Pancreas (tissue), 10 donors: ENCODE measurements around the gene GLI3. TPM values are rescaled to one million over a fixed set of nuclear protein-coding genes. Genes with fewer than 3 reads are reported as not detected.
A peak's percentile ranks its signal among the peaks of the same experiment; 100 is the strongest.

Experiments
- ATAC-seq, 4 donors: fragments of 200-7000 bp; cut with Tn5 transposase; one replicate each; pipeline versions ENCODE4 v1.8.0 to v1.9.1; 2020; ENCODE audit warnings: mild to moderate bottlenecking in 4 of 4, moderate library complexity in 4 of 4
- DNase-seq, 6 donors: peaks; one replicate each; pipeline ENCODE4 v3.0.0-alpha.2; 2020
- FAIRE-seq: peaks from 2 replicates; lab custom pipeline; 2012; peaks lifted over from hg19 to GRCh38; lab: Jason Lieb, UNC
- H3K27ac ChIP-seq, 4 donors: fragments of 200-600 bp; sonication (generic); 1 replicate in 3 of 4; 2 replicates in 1 of 4; pipeline versions ENCODE4 v1.5.0 to v1.8.0; 2020
- H3K27me3 ChIP-seq, 4 donors: fragments of 200-600 bp; one replicate each; pipeline ENCODE4 v1.8.0; 2021
- H3K36me3 ChIP-seq, 3 donors: fragments of 200-600 bp; sonication (generic) in 1 of 3; one replicate each; pipeline versions ENCODE4 v1.5.0 to v1.8.0; 2020 to 2021
- H3K4me1 ChIP-seq, 3 donors: fragments of 200-600 bp; one replicate each; pipeline ENCODE4 v1.8.0; 2021
- H3K4me3 ChIP-seq, 4 donors: fragments of 200-600 bp; sonication (generic) in 2 of 4; one replicate each; pipeline versions ENCODE4 v1.5.0 to v1.8.0; 2020 to 2021
- H3K9me3 ChIP-seq, 4 donors: fragments of 200-600 bp; one replicate each; pipeline ENCODE4 v1.8.0; 2021
- CTCF ChIP-seq, 4 donors: fragments of 200-600 bp; sonication (generic) in 3 of 4; IDR thresholded peaks; one replicate each; pipeline versions ENCODE4 v1.5.0 to v1.8.0; 2021; ENCODE audit warnings: antibody characterized with exemption in 4 of 4
- WGBS, 2 donors: extraction: QIAGEN DNeasy Blood & Tissue Kit; methylation state at CpG; one replicate each; pipeline ENCODE4 v1.1.7; 2013; 5-methylcytosine and 5-hydroxymethylcytosine counted together
- intact Hi-C, 3 donors: fragments of 100-400 bp; cut with DNase I; formaldehyde crosslinking; loops; one replicate each; pipeline versions ENCODE4 v1.11.1 to v1.14.2; 2022
- polyA plus RNA-seq, 2 donors: library from polyadenylated mRNA; stranded (reverse); fragments of 200-250 nt; gene quantifications; one replicate each; pipeline ENCODE4 v1.2.3, GENCODE V29; 2013
- total RNA-seq, 6 donors: library from RNA; stranded (reverse); fragmentation: NEBNext Ultra II Directional in 4 of 6; extraction: Animal tissue kit (Norgen Biotek cat#: 25700) in 4 of 6; gene quantifications; one replicate each; pipeline versions ENCODE4 v1.2.1 to v1.2.4, GENCODE V29; 2021 to 2023
- donor health status: healthy with polysubstance abuse.
- donor health status: DM: no; HTN: no; CAD: no; lungs with moderate emphysema.
- donor health status: DM: no; HTN: no; CAD: no.
- donor health status: control.
- donor health status: control.
- donor health status: Bipolar disorder and iron deficiency.
- donor health status: DM: yes; HTN: yes; CAD: no.
- donor health status: DM: no; HTN: no; CAD: no.
- donor health status: DM: no; HTN: no; CAD: no.
- donor health status: DM: yes; HTN: yes; CAD: no.

Gene GLI3
- total and polyA plus RNA-seq, 8 donors = 0.38 to 6.2 (median 1.4) TPM

DNA sequence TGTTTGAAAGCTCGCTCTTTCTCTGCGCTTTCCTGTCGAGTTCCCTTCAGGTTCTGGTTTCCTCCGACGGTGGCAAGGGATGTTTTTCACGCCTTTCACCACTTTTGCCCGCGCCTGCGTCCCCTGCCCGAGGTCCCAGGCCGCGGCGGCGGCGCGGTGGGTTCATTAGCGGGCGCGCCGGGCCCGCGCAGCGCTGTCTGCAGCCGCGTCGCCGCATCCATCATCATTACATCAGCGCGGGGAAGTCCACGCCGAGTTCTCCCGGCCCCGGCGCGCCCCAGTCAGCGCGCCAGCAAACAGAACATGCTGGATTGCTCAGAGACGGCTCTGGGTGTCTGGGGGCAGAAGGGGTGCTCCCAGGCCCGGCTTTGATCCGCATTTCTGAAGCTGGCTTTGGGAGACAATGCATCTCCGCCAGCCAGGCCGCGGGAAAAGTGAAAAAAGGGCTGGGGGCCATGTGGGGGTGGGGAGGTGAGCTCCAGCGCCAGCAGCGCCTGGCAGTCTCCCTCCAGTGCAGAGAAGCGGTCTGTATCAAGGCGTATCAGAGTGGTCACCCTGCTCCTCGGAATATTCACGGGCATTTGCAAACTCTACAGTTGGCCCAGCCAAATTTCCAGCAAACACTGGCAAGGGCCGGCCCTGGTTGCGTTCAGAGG lies 8.9 kb downstream of the GLI3 start:
- intact Hi-C loops = no loop called here
- peak in 2 of 6 donors; percentile 43 to 59 for DNase-seq
- Histone ChIP-seq H3K36me3 (no peaks in the 10 kb centered on the region), H3K9me3 (no peaks in the 10 kb centered on the region), H3K27ac (no peak overlapping the region), H3K27me3 (peaks cover 0 to 34% (median 5%) of the 10 kb centered on the region in 4 donors), H3K4me1 (peaks cover 0 to 4% (median 0%) of the 10 kb centered on the region in 3 donors), H3K4me3 (peak overlapping the region in 2 of 4 donors; percentile 15 to 31)
- FAIRE-seq = no peak
- 4 to 7% methylated on average over 51 of the region's 51 CpGs for WGBS, 2 donors
- no peak for TF ChIP-seq CTCF (IDR thresholded peaks at IDR 0.05)
- peak; percentile 46 to 80 (median 72) for ATAC-seq

DNA sequence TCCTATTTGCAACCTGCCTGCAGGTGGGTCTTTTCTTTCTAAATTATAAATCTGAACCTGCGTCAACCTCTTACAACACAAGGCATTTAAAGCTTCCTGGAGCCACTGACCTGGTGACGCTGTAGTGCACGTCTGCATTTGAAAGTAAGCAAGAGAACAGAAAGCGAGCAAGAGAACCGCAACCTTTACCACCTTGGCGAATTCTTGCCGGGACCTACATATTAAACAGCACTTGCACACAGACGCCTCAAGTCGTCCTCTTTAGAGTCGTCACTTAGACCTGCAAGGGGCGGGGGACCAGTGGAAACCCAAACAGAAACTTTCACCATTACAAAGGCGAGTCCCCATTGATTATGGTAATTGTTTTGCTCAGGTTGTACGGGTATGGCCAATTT lies 9.5 kb downstream of the GLI3 start:
- H3K4me3 ChIP-seq = peak overlapping the region in 2 of 4 donors; percentile 15 to 31

GRCh38 chr7:42227021-42227420 lies 10.0 kb downstream of the GLI3 start:
- no peak overlapping the region for H3K27ac ChIP-seq
- DNase-seq = no peak
- ATAC-seq = no peak
- H3K27me3 ChIP-seq = peaks cover 0 to 28% (median 5%) of the 10 kb centered on the region in 4 donors
- 47 to 51% methylated on average over 5 of the region's 5 CpGs for WGBS, 2 donors
- H3K4me3 ChIP-seq = no peak overlapping the region
- H3K9me3 ChIP-seq = no peaks in the 10 kb centered on the region
- H3K36me3 ChIP-seq = no peaks in the 10 kb centered on the region
- no peak for TF ChIP-seq CTCF (IDR thresholded peaks at IDR 0.05)
- intact Hi-C loops = no loop called here
- H3K4me1 ChIP-seq = peaks cover 0 to 4% (median 0%) of the 10 kb centered on the region in 3 donors
- no peak for FAIRE-seq

More for the DNA sequence above, 9.5 kb downstream of the GLI3 start:
- no peak overlapping the region for H3K27ac ChIP-seq
- H3K9me3 ChIP-seq = no peaks in the 10 kb centered on the region
- peaks cover 0 to 29% (median 5%) of the 10 kb centered on the region in 4 donors for H3K27me3 ChIP-seq
- DNase-seq (no peak), FAIRE-seq (no peak), ATAC-seq (peak in 3 of 4 donors; percentile 22 to 40 (median 37))
- no peak for TF ChIP-seq CTCF (IDR thresholded peaks at IDR 0.05)
- peaks cover 0 to 4% (median 0%) of the 10 kb centered on the region in 3 donors for H3K4me1 ChIP-seq
- H3K36me3 ChIP-seq = no peaks in the 10 kb centered on the region
- intact Hi-C loops = no loop called here
- 16 to 24% methylated on average over 13 of the region's 13 CpGs for whole genome bisulfite sequencing, 2 donors

- 68 to 69% methylated on average over 5 of the region's 5 CpGs for WGBS, 2 donors
- intact Hi-C loops = no loop called here
- no peak for TF ChIP-seq CTCF (IDR thresholded peaks at IDR 0.05)
- no peaks in the 10 kb centered on the region for H3K36me3 ChIP-seq
- H3K27ac ChIP-seq = no peak overlapping the region
- no peak overlapping the region for H3K4me3 ChIP-seq
- FAIRE-seq (no peak), ATAC-seq (no peak), DNase-seq (no peak)
- H3K9me3 ChIP-seq = no peaks in the 10 kb centered on the region
- H3K27me3 ChIP-seq = peaks cover 0 to 26% (median 5%) of the 10 kb centered on the region in 4 donors
- peaks cover 0 to 4% (median 0%) of the 10 kb centered on the region in 3 donors for H3K4me1 ChIP-seq
These were observed 10.6 kb downstream of the GLI3 start for GRCh38 chr7:42226354-42226941.
